Left kidney (tissue), 8 donors: ENCODE measurements around the gene NETO1. TPM values are rescaled to one million over a fixed set of nuclear protein-coding genes. Genes with fewer than 3 reads are reported as not detected.

Source experiments
- DNase-seq: peaks from one replicate; pipeline ENCODE4 v3.0.0-alpha.2; 2013
- long read RNA-seq, 8 donors: transcript quantifications; one replicate each; lab custom pipeline, GENCODE V29; 2026
- polyA plus RNA-seq: library from polyadenylated mRNA; unstranded; fragments of 120-200 nt; gene quantifications from one replicate; pipeline ENCODE4 v1.2.1, GENCODE V29; 2013; ENCODE audit not compliant: insufficient read length

Gene NETO1, protein sequence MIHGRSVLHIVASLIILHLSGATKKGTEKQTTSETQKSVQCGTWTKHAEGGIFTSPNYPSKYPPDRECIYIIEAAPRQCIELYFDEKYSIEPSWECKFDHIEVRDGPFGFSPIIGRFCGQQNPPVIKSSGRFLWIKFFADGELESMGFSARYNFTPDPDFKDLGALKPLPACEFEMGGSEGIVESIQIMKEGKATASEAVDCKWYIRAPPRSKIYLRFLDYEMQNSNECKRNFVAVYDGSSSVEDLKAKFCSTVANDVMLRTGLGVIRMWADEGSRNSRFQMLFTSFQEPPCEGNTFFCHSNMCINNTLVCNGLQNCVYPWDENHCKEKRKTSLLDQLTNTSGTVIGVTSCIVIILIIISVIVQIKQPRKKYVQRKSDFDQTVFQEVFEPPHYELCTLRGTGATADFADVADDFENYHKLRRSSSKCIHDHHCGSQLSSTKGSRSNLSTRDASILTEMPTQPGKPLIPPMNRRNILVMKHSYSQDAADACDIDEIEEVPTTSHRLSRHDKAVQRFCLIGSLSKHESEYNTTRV
- 2.4 TPM for polyA plus RNA-seq
- long read RNA-seq, donor 1, result 0 reads
- long read RNA-seq, donor 2, result 0 reads
- long read RNA-seq, donor 3, result 0 reads
- long read RNA-seq, donor 4, result 0 reads
- long read RNA-seq, donor 5, result 0 reads
- long read RNA-seq, donor 6, result 0 reads
- long read RNA-seq, donor 7, result 0 reads
- long read RNA-seq, donor 8, result 0 reads

DNA sequence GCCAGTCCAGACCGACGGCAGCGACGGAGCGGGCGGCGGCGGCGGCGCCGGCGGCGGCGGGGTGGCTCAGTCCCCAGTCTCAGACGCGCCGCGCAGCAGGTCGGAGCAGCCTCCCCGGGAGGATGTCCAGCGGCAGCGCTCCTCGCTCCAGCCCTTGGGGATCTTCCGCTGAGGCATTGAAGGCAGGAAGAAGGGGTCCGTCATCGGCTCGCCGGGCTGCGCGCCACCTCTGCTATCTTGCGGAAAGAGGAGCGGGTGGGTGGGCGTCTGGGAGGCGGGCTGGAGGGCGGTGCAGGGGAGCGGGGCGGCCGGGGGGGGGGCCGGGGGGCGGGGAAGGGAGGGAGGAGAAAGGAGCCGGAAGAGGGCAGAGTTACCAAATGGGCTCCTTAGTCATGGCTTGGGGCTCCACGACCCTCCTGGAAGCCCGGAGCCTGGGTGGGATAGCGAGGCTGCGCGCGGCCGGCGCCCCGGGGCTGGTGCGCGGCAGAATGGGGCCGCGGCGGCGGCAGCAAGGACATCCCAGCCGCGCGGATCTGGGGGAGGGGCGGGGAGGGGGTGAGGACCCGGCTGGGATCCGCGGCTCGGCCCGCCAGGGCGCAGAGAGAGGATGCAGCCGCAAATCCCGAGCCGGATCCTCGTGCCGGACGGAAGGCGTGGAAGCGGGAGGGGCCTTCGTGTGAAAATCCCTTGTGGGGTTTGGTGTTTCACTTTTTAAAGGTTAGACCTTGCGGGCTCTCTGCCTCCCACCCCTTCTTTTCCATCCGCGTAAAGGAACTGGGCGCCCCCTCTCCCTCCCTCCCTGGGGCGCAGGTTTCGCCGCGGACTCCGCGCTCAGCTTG is at the start of gene NETO1:
NETO1 (minus strand) TSS at position 242 of the 839 bp plus-strand sequence. CDS start 696 bp downstream, outside the sequence.
- DNase-seq, result no peak

GRCh38 chr18:72910045-72910444 is 42.3 kb upstream of the NETO1 start:
- no peak for DNase-seq

GRCh38 chr18:72908181-72908580 is 40.4 kb upstream of the NETO1 start:
- no peak for DNase-seq

- no peak for DNase-seq
Observed at GRCh38 chr18:72903033-72903432, 35.2 kb upstream of the NETO1 start.

GRCh38 chr18:72899338-72899737 is 31.6 kb upstream of the NETO1 start:
- DNase-seq, result no peak

DNA sequence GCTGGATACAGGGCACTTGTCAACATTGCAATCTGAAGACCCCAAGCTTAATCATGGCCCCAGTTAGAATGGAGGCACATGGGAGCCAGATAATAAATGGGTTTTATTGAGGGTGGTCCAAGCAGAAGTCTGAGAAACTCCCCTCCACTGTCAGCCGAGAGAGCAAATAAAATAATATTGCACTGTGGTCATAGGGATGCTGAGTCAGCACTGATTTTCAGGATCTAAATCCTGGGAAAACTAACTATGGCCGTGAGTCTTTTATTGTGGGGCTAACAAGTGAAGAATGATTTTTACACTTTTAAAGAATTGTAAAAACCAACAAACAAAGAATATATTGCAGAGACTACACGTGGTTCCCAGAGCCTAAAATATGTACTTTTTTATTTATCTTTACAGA is 31.1 kb upstream of the NETO1 start:
- DNase-seq, result no peak

GRCh38 chr18:72895548-72895947 is 27.8 kb upstream of the NETO1 start:
- no peak for DNase-seq

- no peak for DNase-seq
Observed at GRCh38 chr18:72878561-72878960, 10.8 kb upstream of the NETO1 start.

- DNase-seq, result no peak
Observed at GRCh38 chr18:72878143-72878542, 10.4 kb upstream of the NETO1 start.

GRCh38 chr18:72871091-72871490 is 3.3 kb upstream of the NETO1 start:
- DNase-seq, result no peak

DNA sequence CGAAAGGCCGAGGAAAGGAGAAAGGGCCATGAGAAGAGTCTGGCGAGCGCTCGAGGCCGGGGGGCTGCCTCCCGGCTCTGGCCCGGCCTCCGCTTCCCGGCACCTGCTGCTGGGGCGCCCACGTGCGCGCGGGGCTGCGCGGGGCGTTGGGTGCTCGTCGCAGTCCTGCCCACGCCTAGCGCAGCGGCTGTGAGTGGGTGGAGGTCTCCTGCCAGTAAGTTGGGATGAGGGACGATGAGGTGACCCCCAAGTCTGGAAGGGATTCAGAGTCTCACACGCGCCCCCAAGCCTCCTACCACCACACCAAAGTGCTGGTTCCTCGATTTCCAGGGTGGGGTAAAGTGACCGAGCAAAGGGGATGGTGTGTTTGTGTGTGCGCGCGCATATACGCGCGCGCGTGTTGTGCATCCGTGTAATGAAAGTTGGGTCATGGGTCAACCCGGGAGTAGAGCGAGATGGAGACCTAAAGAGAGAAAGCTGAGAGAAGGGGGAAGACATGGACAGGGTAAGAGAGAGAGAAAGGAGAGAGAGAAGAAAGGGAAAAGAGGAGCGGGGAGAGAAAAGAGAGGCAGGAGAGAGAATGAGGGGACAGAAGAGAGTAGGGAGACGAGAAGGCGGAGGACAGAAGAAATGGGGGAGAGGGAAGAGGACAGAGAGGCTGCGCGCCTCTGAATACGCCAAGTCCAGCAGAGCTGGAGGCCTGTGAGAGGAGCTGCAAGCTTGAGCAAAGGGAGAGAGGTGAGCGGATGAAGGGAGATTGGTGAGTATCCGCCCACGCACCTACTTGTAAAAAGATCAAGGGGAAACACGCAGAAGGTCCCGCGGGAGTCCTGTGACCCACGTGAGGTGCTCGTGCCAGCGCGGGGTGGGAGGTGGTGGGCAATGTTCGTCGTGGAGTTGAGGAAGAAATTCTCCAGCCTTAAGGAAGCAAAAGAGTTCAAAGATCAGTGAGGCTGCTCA is 1.7 kb upstream of the NETO1 start:
- DNase-seq, result no peak

GRCh38 chr18:72868585-72869225 is 918 bp upstream of the NETO1 start:
- no peak for DNase-seq

DNA sequence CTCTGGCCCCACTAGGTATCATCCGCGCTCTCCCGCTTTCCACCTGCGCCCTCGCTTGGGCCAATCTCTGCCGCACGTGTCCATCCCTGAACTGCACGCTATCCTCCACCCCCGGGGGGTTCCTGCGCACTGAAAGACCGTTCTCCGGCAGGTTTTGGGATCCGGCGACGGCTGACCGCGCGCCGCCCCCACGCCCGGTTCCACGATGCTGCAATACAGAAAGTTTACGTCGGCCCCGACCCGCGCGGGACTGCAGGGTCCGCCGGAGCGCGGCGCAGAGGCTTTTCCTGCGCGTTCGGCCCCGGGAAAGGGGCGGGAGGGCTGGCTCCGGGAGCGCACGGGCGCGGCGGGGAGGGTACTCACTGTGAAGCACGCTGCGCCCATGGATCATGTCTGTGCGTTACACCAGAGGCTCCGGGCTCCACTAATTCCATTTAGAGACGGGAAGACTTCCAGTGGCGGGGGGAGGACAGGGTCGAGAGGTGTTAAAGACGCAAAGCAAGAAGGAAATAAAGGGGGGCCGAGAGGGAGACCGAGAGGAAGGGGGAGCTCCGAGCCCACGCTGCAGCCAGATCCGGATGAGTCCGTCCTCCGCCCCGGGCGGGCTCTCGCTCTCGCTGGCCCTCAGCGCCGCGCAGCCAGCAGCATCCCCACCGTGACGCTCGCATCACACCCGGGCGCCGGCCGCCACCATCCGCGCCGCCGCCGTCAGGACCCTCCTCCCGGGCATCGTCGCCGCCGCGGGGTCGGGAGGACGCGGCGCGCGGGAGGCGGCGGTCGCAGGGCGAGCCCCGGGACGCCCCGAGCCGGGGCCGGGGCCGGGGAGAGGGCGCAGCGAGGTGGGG is 664 bp downstream of the NETO1 start:
- no peak for DNase-seq

DNA sequence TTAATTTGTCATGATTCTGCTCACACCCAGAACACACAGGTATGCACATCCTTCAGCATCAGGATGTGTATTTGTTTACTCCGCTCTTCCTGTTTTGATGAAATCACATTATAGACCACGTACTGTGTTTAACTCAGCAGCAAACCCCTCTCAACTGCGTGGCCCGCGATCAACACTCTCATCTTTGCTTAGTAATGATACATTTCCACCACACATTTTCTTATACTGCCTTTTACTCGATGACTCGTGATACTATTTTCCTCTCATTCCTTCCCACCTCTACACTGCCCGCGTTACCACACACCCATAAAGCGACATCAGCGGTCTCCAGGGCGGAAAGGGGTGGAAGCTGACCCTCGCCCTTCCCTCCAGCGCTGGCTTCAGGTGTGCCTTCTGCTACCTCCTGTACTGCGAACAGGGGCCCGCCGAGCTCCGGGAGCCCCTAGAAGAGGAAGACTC is 1.3 kb downstream of the NETO1 start:
- no peak for DNase-seq

GRCh38 chr18:72863754-72864153 is 4.0 kb downstream of the NETO1 start:
- no peak for DNase-seq

DNA sequence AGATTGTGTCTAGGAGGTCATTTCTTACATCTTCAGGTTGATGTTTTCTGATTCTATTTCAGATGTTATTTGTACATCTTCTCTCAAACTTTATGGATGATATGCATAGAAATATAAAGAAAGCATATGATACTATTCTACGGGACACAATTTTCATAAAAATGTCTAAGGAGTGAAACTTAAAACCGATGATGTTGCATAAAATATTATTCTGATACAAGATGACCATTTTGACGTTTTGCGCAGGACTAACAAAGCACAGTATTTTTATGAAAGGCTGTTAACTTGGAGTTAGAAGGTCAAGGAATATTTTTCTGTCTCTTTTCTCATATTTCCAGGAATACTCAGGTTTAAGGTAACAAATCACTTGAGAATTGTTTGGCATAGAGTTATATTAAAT is 8.7 kb downstream of the NETO1 start:
- DNase-seq, result no peak

- DNase-seq, result no peak
Observed at GRCh38 chr18:72849671-72850070, 18.1 kb downstream of the NETO1 start.

DNA sequence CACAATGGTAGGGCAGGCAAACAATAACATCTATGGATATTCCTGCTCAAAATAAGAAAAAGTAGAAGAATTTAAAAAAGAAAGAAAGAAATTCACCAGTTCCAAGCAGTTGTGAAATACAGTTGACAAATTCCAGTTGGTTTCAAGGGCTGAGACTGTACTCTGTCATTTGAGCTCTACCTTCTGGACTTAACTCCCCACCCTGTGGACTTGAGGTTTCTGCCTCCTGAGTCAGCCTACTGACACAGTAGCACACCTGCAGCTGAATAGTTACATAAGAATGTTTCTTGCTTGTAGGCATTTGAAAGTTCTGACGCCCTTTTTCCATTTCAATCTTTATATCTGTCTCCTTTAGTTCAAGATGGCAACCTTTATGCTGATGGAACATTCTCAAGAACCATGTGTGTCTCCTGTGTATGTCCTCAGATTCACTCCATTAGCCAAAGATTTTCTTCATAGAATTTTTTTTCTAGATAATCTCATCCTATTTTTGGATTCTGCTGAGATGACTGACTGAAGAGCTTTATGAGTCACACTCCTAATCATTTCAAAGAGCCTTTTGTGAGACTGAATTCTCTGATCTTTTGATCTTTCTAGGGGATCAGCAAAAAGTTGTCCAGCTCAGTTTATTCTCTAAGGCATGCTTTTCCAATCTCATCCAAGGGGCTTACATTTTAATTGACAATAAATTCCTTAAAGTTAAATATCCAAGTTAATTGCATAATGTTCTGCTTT is 19.1 kb downstream of the NETO1 start:
- no peak for DNase-seq

DNA sequence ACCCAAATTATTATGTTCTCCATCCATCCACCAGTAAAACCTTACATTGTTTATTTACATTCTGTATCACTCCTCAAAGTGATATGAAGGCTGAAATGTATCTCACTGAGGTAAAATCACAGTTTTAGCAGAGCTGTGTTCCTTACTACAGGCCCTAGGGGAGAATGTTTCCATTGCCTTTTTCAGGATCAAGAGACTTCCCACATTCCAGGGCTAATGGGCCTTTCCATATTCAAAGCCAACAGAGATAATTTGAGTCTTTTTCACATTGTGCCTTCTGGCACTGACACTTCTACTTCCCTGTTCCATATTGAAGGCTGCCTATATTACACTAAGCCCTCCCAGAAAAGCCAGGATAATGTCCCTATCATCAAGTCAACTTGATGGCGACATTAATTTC is 20.0 kb downstream of the NETO1 start:
- DNase-seq, result no peak
